Ishikawa (cell line): ENCODE measurements around the gene UBN1.

Experiments
- EP300 ChIP-seq: IDR thresholded peaks from 2 replicates; pipeline ENCODE4 v1.6.1; 2012; ENCODE audit warnings: borderline replicate concordance
- MAX ChIP-seq: IDR thresholded peaks from 2 replicates; pipeline ENCODE4 v1.6.1; 2012
- NFIC ChIP-seq: IDR thresholded peaks from 2 replicates; pipeline ENCODE4 v1.6.1; 2012
- YY1 ChIP-seq: IDR thresholded peaks from 2 replicates; pipeline ENCODE4 v1.6.1; 2012; ENCODE audit warnings: low read depth
- ZBTB7A ChIP-seq: IDR thresholded peaks from 2 replicates; pipeline ENCODE4 v1.6.1; 2012; ENCODE audit warnings: low read depth

- TF ChIP-seq MAX = no peak
- no peak for TF ChIP-seq ZBTB7A
- TF ChIP-seq EP300 = no peak
- TF ChIP-seq NFIC = no peak
- TF ChIP-seq YY1 = no peak
These were observed 52.8 kb downstream of the UBN1 start for GRCh38 chr16:4900036-4900435.
